ENCODE measurements around the gene CAPRIN2.
A peak's percentile ranks its signal among the peaks of the same experiment; 100 is the strongest.

Gene CAPRIN2

GRCh38 chr12:30761730-30762129 is 7.0 kb upstream of the CAPRIN2 start:
- DNase-seq (ENCODE audit: low read depth in 2 of 2): no peak

- DNase-seq (ENCODE audit: low read depth in 2 of 2): no peak
These were observed 2.6 kb upstream of the CAPRIN2 start for GRCh38 chr12:30757316-30757715.

GRCh38 chr12:30756074-30756473 is 1.3 kb upstream of the CAPRIN2 start:
- no peak for DNase-seq (ENCODE audit: low read depth in 2 of 2)

- DNase-seq (ENCODE audit: low read depth in 2 of 2): no peak
These were observed 628 bp upstream of the CAPRIN2 start for GRCh38 chr12:30755395-30755762.

GRCh38 chr12:30754383-30754749 is 385 bp downstream of the CAPRIN2 start:
- no peak for DNase-seq (ENCODE audit: low read depth in 2 of 2)

- DNase-seq (ENCODE audit: low read depth in 2 of 2): no peak
These were observed 884 bp downstream of the CAPRIN2 start for GRCh38 chr12:30753751-30754382.

- DNase-seq (ENCODE audit: low read depth in 2 of 2): peak in 1 of 2 donors; percentile 10
These were observed 1.5 kb downstream of the CAPRIN2 start for GRCh38 chr12:30753233-30753632.

- no peak for DNase-seq (ENCODE audit: low read depth in 2 of 2)
These were observed 2.5 kb downstream of the CAPRIN2 start for GRCh38 chr12:30752255-30752654.

- DNase-seq (ENCODE audit: low read depth in 2 of 2): no peak
These were observed 6.6 kb downstream of the CAPRIN2 start for GRCh38 chr12:30748147-30748546.

- DNase-seq (ENCODE audit: low read depth in 2 of 2): no peak
These were observed 8.6 kb downstream of the CAPRIN2 start for GRCh38 chr12:30746190-30746589.

- DNase-seq (ENCODE audit: low read depth in 2 of 2): no peak
These were observed 10.4 kb downstream of the CAPRIN2 start for GRCh38 chr12:30744321-30744720.

- no peak for DNase-seq (ENCODE audit: low read depth in 2 of 2)
These were observed 14.5 kb downstream of the CAPRIN2 start for GRCh38 chr12:30740274-30740673.

- no peak for DNase-seq (ENCODE audit: low read depth in 2 of 2)
These were observed 15.7 kb downstream of the CAPRIN2 start for GRCh38 chr12:30739020-30739419.

- no peak for DNase-seq (ENCODE audit: low read depth in 2 of 2)
These were observed 21.7 kb downstream of the CAPRIN2 start for GRCh38 chr12:30732954-30733637.

- no peak for DNase-seq (ENCODE audit: low read depth in 2 of 2)
These were observed 24.7 kb downstream of the CAPRIN2 start for GRCh38 chr12:30730011-30730410.

- DNase-seq (ENCODE audit: low read depth in 2 of 2): no peak
These were observed 25.2 kb downstream of the CAPRIN2 start for GRCh38 chr12:30729547-30729946.

- DNase-seq (ENCODE audit: low read depth in 2 of 2): no peak
These were observed 28.1 kb downstream of the CAPRIN2 start for GRCh38 chr12:30726647-30727046.

- no peak for DNase-seq (ENCODE audit: low read depth in 2 of 2)
These were observed 29.0 kb downstream of the CAPRIN2 start for GRCh38 chr12:30725739-30726138.

GRCh38 chr12:30719060-30719459 is 35.7 kb downstream of the CAPRIN2 start:
- DNase-seq (ENCODE audit: low read depth in 2 of 2): no peak

GRCh38 chr12:30707613-30708342 is 47.0 kb downstream of the CAPRIN2 start:
- no peak for DNase-seq (ENCODE audit: low read depth in 2 of 2)

GRCh38 chr12:30706476-30706875 is 48.3 kb downstream of the CAPRIN2 start:
- DNase-seq (ENCODE audit: low read depth in 2 of 2): no peak

- DNase-seq (ENCODE audit: low read depth in 2 of 2): no peak
These were observed 53.7 kb downstream of the CAPRIN2 start for GRCh38 chr12:30701056-30701455.
